HG02610 (cell line): ENCODE measurements around the gene AGBL4.
A peak's percentile ranks its signal among the peaks of the same experiment; 100 is the strongest.

Experiments
- ATAC-seq: cut with Tn5 transposase; IDR thresholded peaks from one replicate; pipeline ENCODE4 v1.9.1; 2021; ENCODE audit warnings: mild to moderate bottlenecking, moderate library complexity; ENCODE audit not compliant: unreplicated experiment

AGBL4 gene

DNA sequence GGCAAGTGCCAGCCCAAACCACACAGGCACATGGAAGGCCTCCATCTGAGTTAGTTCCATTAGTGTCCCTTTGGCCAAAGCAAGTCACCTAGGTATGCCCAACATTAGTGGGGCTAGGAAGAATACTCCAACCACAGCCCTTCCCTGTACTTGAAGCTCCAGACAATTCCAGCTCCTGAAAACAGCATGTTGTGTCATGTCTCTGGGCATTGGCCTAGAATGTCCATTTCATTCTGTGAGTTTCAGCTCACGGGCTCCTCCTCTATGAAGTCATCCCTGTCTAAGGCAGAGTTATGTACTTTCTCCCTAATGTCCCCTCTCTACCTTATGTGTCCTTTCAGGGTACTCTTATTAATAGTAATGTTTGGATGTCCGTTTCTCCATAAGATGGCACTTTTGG, 1455.3 kb downstream of the AGBL4 start:
- no peak for ATAC-seq

DNA sequence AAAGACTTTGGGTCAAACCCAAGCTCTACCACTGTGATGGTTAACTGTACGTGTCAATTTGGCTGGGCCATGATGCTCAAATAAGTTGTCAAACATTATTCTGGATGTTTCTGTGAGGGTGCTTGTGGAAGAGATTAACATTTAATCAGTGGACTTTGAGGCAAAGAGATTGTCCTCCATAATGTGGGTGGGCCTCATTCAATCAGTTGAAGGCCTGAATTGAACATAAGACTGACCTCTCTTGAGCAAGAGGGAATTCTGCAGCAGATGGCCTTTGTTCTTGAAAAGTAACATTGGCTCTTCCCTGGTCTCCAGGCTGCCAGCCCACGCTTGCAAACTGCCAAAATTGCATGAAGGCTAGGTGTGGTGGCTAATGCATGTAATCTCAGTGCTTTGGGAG, 1457.3 kb downstream of the AGBL4 start:
- no peak for ATAC-seq

DNA sequence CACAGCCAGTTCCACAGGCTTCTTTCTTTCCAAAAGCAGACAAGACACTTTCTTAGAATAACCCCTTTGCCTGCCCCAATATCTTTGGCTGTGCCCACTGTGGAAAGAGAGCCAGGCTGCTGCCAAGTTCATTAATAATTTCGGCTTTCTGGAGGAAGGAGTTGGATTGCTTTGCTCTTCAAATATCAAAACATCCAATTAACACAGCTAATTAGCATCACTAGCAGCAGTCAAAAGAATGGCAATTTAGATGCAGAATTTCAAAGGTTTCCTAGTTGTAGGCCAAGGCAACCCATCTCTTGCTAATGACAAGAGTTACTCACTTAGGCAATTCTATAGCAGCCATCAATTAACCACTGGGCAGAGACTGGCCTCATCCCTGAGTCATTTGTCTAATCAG, 1460.7 kb downstream of the AGBL4 start:
- no peak for ATAC-seq

DNA sequence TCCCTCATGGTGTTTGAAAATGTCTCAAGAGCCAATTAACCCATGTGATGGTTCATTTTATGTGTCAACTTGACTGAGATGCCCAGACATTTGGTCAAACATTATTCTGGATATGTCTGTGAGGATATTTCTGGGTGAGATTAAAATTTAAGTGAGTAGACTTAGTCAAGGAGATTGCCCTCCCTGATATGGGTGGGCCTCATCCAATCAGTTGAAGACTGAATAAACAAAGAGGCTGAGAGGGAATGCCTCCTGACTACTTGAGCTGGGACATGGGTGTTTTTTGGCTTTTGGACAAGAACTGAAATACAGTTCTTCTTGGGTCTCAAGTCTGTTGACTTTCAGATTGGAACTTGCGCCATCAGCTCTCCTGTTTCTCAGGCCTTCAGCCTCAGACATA, 1462.3 kb downstream of the AGBL4 start:
- no peak for ATAC-seq

DNA sequence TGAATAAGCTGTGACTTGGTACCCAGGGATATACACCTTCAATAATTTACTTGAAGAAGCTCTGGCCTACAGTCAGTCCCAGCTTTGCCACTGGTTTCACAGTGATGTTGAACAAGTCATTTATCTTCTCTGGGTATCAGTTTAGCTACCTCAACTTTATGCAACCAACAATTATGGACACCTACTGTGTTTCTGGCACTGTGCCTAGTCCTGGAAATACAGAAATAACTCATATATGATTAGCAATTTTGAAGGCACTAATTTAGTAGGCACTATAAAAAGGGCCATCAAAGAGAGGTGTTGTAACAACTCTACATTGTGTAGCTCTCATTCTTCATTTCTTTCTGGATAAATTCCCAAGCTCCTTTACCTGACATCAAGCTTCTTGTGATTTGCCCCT, 1463.2 kb downstream of the AGBL4 start:
- no peak for ATAC-seq

DNA sequence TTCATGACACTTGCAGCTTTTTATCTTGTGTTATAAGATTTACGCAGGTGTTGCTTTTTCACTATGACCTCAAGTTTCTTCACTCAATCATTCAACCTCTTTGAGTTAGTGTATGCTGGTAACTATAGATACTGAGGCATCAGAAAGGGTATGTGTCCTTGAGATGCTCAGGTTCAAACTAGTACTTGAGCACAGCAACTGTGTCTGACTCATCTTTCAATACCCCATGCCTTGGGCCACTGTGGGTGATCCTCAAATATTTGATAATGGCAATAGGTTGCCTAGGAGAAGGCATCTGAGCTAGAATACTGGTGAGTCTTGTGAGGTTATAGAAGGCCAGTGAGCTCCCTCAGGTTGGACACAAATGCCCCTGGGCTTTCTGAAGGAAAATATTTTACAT, 1463.6 kb downstream of the AGBL4 start:
- no peak for ATAC-seq

DNA sequence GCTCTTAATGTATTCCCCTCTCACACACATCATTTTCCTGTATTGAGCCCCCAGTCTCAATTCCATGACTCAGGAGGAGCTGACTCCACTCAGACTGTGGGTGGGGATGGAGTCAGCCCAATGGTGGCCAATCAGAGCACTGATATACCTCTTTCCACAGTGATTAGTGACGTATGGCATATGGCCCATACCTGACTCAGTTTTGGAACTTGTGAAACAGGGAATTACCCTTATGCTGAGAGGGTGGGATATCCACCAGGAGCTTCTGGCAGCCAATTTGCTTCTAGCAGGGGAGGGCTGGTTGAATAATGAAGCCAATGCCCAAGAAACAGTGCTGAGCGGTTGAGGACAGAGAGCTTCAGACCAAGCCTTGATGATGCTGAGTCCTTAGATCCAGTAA, 1465.4 kb downstream of the AGBL4 start:
- ATAC-seq: no peak

DNA sequence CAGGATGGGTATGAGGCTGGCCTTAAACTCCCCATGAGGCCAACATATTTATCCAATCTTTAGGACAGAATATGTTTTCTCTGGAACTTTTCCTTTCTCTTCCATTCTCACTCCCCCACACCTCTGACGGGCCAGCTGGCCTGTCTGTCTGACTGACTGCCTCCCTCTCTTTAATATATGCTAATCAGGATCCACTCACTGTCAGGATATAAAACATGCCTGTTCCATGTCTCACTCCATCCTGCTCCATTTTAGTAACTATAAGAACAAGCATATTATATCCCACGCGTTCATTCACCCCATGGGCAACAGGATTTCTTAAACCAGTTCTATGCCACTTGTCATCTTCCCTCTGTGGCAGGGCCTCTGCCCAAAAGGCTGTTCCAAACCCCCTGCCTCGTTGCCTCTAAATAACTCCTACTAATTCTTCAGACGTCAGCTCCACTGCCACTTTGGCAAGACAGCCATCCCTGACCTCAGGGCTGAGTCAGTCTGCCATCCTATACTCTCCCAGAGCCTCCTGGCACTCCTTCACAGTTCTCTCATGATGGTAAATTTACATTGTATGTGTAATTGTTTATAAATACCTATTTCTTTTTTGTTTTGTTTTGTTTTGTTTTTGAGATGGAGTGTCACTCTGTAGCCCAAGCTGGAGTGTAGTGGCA, 1467.4 kb downstream of the AGBL4 start:
- no peak for ATAC-seq

DNA sequence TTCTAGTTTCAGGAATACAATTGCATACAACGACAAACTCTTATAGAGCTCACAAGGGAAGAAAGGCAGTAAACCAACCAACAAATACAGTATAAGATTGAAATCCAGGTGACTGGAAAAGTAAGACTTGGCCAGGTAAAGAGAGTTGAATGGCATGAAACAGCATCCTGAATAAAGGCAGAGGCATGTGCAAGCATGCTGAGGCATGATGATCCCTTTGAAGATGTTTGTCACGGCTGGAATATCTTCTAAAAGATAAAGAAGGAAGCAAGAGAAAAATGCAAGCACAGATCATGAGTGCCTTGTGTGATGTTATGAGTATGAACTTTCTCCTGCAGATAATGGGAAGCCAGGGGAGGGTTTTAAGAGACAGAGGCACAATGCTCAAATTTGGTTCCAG, 1468.5 kb downstream of the AGBL4 start:
- no peak for ATAC-seq

DNA sequence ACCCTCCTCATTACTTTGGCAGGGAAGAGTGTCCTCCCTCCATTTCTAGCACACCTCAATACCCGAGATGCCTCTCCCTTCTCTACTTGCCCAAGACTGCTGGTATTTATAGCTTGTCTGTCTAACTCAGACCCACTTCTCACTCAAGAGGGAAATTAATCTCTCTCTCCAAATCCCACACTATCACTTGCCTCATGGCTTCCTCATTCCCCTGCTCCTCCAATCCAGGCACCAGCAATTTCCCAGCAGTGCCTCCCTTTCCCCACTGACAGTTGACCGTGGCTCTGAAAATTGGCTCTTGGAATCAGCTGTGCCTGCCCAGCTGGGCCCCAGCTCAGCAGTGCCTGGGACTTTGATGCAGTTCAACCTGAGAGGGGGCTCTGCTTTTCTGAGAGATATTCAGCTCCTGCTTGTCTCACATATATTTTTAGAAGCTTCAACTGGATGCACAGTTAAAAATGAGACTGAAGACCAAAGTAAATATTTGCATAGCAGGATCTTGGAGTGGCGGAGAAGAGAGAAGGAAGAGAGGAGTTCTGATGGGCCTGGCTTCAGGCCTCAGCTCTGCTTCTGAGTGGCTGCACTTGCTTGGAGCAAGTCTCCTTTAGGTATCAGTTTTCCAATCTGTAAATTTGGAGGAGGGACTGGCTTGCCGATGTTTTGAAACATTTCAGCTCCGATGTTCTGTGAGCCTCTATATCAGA, 1470.7 kb downstream of the AGBL4 start:
- no peak for ATAC-seq

DNA sequence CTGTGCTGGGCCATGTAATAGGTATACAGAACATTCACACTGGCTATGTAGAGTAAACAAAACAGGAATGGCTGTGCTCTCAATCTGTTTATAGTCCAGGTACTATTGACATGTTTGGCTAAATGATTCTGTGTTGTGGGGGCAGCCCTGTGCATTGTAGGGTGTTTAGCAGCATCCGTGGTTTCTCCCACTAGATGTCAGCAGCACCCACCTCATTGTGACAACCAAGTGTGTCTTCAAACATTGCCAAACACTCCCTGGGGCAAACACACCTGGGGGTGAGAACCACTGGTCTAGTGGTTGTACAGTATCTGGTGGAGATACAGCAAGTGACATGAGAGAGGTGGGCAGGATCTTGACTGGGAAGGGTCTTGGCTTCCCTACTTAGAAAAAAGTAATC, 1471.3 kb downstream of the AGBL4 start:
- peak; percentile 55 for ATAC-seq

DNA sequence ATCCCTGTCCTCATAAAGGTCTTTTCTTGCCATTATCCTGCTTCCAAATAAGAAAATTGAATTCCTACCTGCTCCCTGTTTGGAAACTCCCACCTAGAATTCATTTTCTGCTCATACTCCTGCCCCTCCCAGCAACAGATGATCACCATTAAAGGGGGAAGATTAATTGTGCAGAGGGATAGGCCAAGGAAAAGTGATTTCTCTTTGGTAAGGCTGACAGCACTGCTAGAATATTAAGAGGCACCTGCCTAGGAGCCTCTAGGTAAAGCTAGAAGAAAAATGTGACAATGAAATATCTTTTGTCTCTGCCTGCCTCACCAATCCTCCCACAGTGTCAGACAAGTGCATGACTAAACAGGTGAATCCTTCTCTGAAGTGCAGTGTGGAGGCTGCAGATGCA, 1474.8 kb downstream of the AGBL4 start:
- no peak for ATAC-seq

DNA sequence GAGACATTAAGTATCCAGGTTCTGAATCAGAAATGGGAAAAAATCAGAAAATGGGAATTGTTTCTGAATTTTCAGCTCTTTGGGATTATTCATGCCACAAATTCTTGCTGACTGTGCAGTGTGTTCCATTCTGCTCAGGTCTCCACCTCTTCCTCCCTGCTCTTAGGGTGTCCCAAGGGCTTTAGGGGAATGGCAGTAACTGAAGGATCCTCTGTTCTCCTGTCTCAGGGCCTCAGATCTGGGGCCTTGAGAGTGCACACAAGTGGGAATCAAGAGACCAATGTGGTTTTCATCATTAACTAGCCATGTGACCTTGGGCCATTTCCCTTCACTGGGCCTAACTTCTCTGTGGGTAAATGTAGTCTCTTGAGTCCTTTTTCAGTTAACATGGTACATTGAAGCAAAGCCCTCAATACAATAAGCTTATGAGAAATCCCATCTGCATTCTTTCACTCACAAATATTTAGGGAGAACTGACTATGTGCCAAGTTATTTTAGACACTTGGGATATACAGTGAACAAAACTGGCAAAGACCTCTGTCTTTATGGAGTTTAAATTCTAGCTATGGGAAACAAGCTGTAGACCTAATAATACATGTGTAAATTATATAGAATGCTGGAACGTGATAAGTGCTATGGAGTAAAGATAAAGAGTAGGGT, 1476.1 kb downstream of the AGBL4 start:
- ATAC-seq: no peak

DNA sequence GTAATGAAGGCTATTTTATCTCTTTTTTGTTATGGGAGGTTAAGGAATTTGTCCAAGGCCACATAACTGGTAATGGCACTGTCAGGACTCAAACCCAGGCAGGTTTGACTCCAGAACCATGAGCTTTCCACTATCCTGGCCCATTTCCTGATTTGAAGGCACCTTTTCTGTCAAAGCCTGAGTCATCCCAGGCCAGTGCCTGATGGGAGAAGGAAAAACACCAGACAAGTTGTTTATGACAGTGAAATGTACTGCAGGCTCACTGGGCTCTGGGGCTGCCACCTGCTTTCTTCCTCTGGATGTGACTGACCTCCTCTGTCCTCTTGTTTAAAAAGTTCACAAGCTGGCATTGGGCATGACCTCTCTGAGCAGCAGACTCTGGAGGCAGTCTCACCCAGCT, 1479.9 kb downstream of the AGBL4 start:
- no peak for ATAC-seq

DNA sequence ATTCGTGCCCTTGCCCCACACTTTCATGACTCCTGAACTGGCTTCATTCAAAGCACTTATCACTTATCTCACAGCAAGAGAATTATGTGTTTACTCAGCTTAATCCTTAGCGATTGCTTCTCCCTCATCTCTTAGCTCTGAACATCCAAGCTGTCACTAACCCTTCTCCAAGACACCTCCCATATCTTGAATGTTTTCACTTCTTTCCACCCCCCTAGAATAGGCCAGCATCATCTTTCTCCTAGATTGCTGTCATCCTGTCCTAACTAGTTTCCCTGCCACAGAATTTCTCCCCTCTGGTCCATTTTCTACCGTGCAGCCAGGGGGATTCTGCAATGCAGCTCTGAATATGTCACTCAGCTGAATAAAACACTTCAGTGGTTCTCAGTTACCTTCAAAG, 1483.2 kb downstream of the AGBL4 start:
- ATAC-seq: no peak

DNA sequence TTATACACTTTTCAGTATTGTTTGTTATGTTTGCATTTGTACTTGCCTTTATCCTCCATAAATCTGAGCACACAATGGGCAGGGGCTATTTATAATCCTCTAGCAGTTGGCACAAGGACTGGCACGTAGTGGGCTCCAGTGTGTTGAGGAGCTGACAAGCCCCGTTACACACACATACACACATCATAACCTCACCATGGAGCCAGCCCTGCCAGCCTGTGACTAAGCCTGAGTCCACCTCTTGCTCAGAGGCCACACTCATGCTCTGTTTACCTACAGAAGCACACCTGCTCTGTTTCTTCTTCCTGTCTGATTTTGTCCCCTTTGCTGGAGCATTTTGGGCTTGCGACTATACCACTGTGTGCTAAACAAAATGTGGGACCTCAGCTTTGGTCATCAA, 1487.3 kb downstream of the AGBL4 start:
- ATAC-seq: no peak

DNA sequence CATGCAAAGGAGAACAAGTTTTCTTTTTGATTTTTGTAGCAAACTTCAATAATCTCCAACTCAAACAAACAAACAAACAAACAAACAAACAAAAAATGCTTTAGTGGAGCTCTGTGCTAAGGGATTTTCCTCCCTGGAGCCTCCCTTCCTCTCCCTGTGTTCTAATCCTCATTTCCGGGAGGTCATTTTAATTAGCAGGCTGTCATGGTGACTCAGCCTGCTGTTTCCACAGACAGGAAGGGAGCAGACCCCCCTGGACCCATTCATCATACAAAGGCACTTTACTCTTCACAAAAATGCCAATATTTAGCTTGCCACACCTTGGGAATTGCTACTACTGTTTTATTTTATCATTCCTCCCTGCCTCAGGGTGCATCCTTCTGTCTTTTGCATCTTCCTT, 1490.8 kb downstream of the AGBL4 start:
- ATAC-seq: no peak

DNA sequence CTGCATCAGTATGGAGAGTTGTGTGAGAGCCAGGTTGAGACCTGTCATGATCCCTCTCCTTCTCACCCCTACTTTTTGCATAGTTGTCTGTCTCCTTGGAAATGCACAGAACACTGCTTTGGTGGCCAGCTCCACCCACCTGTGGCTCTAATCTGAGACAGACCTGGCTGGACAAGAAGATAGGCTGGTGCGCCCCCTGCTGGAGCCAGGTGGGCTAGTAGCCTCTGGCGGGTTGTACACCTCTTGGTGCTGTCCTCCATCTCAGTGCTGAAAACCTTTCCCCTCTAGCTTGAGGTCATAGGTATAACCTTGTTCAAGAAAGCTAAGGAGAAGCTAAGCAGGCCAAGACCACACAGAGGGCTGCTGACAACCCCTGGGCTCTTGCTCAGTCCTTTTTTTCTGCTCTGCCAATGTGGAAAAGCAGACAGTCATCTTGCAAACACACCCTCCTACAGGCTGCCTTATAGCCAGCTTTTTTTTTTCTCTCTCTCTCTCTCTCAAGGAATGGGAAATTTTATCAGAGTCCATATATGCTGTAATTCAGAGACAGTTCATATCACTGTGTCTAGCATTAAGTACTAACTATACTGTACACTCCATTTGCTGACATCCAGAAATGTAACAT, 1492.9 kb downstream of the AGBL4 start:
- no peak for ATAC-seq

DNA sequence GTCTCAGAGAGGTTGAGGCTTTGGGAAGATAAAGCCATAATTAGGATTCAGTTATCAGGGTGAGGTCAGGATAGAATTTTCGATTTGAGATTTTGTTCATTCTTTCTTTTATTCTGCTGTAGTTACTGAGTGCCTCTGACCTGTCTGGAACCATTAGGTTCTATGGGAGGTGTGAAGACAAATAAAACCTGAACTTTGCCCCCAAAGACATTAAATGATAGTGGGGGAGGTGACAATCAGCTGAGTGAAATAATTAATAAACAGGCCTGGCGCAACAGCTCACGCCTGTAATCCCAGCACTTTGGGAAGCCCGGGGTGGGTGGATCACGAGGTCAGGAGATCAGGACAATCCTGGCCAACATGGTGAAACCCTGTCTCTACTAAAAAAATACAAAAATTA, 1496.7 kb downstream of the AGBL4 start:
- ATAC-seq: no peak

DNA sequence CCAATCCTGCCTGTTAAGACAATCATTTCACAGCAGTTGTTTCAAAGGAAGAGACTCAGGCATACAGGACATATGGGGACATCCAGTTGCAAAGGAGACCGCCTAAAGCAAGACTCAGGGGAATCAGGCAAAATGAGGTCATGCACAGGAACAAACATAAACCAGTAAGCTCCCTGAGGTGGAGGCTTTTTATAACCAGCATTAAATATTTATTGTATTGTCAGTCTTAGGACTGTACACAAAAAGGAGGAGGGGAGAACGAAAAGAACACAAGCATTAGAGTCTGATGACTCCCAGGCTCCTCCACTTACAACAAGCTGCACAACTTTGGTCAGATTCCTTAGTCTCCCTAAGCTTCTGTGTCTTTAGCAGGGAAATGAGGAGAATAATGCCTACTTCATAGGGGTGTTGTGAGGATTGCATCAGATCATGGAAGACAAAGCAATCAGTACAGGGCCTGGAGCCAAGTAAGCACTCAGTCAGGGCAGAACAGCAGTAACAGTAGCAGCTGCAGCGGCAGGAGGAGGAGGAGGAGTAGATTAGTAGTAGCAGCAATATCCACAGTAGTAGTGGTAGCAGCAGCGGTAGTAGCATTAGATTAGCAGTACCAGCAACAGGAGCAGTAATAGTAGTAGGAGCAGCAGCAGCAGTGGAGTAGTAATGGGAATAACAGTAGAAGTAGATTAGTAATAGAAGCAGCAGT, 1497.6 kb downstream of the AGBL4 start:
- no peak for ATAC-seq

DNA sequence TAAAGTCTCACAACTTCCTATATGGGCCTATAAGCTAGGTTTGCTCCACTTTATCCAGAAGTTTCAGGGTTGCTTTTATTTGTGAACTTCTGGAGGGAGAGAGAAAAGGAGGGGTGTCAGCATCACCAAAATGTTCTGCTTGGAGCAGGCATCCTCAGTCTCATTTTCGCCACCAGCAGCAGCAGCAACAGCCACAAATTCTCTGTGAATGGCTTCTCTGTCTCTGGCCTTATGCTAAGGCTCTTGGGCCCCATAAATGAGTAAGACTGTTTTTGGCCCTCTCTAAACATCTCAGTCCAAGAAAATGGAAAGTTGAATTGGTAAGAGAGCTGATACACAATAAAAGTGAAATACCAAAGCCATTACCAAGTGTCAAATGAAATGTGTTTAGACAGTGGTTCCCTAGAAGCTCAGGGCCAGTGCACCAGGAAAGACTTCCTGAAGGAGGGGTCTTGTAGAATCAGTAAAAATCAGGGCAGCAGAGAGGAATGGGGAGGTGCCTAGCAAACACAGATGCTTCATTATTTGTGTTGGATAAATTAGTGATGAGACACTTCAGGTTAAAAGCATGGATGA, 1498.8 kb downstream of the AGBL4 start:
- no peak for ATAC-seq
